T-helper 2 cell treated with Interferon-gamma antibody and Interleukin-4, amounts not matched to agents 5 μg/mL and 100 μg/mL, for 36 hours (primary cell): ENCODE results near the gene ACER3.
"Not testable (repeated sequence)": the region's sequence is repeated elsewhere in the genome, so short reads cannot be mapped to it uniquely, and the experiment has no call there.

ENCODE experiments used
- DNase-seq: peaks from one replicate; pipeline ENCODE4 v3.0.0; 2021; ENCODE audit warnings: low spot score
- H3K27ac Mint-ChIP-seq: one replicate; pipeline ENCODE4 v1.8.0; 2021; ENCODE audit warnings: mild to moderate bottlenecking, mixed read lengths
- H3K27me3 Mint-ChIP-seq: one replicate; pipeline ENCODE4 v1.8.0; 2021; ENCODE audit warnings: low read depth, mixed read lengths
- H3K36me3 Mint-ChIP-seq: one replicate; pipeline ENCODE4 v1.8.0; 2021; ENCODE audit warnings: low read depth, mixed read lengths
- H3K4me1 Mint-ChIP-seq: one replicate; pipeline ENCODE4 v1.8.0; 2021; ENCODE audit warnings: low read depth, mixed read lengths
- H3K4me3 Mint-ChIP-seq: one replicate; pipeline ENCODE4 v1.8.0; 2022; ENCODE audit warnings: mild to moderate bottlenecking, moderate library complexity, mixed read lengths
- H3K9me3 Mint-ChIP-seq: one replicate; pipeline ENCODE4 v1.8.0; 2021; ENCODE audit warnings: mixed read lengths

ACER3 gene

DNA sequence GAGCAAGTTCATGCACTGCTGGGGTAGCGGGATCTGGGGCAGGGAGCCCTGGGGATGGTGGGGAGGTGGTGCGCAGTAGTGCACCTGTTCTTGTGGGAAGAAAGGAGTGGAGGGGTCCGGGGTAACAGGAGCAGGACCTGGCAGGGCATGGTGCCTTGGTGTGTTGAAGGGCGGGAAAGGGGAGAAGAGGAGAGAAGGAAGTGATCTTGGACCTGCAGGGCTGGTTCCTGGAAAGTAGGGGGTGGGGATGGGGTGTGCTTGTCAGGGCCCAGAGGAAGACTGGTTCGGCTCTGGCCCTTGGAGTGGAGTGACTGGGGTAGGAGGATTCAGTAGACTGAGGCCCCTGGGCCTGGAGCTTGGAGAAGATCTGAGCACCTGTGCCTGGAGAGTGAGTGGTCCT, 195.2 kb downstream of the ACER3 start:
- H3K27me3 Mint-ChIP-seq = peaks cover 2% of the 10 kb centered on the region
- H3K36me3 Mint-ChIP-seq = no peaks in the 10 kb centered on the region
- H3K27ac Mint-ChIP-seq = no peak overlapping the region
- no peaks in the 10 kb centered on the region for H3K4me1 Mint-ChIP-seq
- DNase-seq = no peak
- H3K9me3 Mint-ChIP-seq = peaks cover 13% of the 10 kb centered on the region
- H3K4me3 Mint-ChIP-seq = no peak overlapping the region

DNA sequence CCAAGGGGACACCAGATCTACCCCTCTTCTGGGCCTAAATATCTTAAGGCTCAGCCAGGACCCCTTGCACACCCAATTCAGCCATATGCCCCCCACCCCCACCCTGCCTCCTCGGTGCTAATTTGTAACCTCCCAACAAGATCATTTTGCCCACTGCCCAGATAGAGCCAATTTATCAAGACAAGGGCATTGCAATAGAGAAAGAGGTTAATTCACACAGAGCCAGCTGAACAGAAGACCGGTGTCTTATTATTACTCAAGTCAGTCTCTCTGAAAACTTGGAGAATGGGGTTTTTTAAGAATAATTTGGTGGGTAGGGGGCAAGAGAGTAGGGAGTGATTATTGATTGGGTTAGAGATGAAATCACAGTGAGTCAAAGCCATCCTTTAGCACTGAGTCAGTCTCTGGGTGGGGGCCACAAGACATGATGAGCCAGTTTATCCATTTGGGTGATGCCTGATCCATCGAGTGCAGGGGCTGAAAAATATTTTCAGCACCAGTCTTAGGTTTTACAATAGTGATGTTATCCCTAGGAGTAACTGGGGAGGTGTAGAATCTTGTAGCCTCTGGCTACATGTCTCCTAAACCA, 196.2 kb downstream of the ACER3 start:
- Mint-ChIP-seq H3K4me1 (no peaks in the 10 kb centered on the region), H3K4me3 (no peak overlapping the region), H3K27ac (no peak overlapping the region), H3K27me3 (peaks cover 6% of the 10 kb centered on the region), H3K36me3 (no peaks in the 10 kb centered on the region), H3K9me3 (peaks cover 13% of the 10 kb centered on the region)
- DNase-seq = no peak

DNA sequence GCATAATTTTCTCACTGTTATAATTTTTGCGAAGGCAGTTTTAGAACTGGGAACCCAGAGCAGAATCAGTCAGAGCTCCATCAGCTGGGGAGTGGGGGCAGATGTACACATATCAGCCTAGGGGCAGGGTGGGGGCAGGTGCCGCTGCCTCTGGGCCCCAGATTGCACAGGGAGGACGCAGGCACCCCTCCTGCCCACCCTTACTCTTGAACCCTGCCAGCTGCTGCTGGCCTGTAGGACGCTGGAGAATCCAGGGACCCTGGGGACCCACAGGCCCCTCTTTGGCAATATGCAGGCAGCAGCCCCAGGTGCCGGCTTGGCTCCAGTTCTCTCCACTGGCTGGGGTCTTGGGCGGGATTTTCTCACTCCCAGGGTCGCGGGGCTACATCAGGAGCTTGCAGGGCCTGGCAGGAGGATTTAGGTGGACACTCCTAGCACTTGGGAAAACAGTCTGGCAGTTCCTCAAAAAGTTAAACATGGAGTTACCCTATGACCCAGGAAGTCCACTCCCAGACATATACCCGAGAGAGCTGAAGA, 197.3 kb downstream of the ACER3 start:
- no peaks in the 10 kb centered on the region for H3K36me3 Mint-ChIP-seq
- no peak for DNase-seq
- H3K9me3 Mint-ChIP-seq = peaks cover 13% of the 10 kb centered on the region
- peaks cover 6% of the 10 kb centered on the region for H3K27me3 Mint-ChIP-seq
- H3K4me3 Mint-ChIP-seq = no peak overlapping the region
- H3K4me1 Mint-ChIP-seq = no peaks in the 10 kb centered on the region
- H3K27ac Mint-ChIP-seq = no peak overlapping the region

DNA sequence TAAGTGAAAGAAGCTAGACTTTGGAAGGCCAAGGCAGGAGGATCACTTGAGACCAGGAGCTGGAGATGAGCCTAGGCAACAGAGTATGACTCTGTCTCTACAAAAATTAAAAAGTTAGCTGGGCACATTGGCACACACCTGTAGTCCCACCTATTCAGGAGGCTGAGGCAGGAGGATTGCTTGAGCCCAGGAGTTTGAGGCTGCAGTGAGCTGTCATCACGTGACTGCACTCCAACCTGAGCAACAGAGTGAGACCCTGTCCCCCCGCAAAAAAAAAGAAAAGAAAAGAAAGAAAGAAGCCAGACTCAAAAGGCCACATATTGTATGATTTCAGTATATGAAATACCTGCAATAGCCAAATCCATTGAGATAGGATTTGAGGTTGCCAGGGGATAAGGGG, 198.2 kb downstream of the ACER3 start:
- H3K4me1 Mint-ChIP-seq = no peaks in the 10 kb centered on the region
- H3K4me3 Mint-ChIP-seq = no peak overlapping the region
- no peak overlapping the region for H3K27ac Mint-ChIP-seq
- H3K9me3 Mint-ChIP-seq = peaks cover 13% of the 10 kb centered on the region
- no peaks in the 10 kb centered on the region for H3K36me3 Mint-ChIP-seq
- no peak for DNase-seq
- H3K27me3 Mint-ChIP-seq = peaks cover 9% of the 10 kb centered on the region

DNA sequence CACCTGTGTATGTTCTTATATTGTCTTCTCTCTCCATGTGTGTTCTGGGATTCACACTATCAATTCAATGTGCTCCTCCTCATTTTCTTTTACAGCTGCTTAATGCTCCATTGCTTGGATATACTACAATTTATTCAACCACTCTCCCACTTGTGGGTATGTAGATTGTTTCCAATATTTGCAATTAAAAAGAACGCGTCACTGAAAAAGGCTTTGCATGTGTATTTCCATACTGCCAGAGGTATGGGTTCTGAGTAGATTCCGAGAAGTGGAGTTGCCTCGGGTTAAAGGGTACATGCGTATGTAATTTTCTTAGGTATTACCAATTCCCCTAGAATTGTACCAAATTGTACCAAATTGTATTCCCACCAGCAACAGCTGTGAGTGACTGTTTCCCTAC, 199.1 kb downstream of the ACER3 start:
- Mint-ChIP-seq H3K4me1 (no peaks in the 10 kb centered on the region), H3K9me3 (peaks cover 10% of the 10 kb centered on the region), H3K27ac (no peak overlapping the region), H3K4me3 (no peak overlapping the region), H3K27me3 (peaks cover 11% of the 10 kb centered on the region), H3K36me3 (no peaks in the 10 kb centered on the region)
- DNase-seq = no peak

DNA sequence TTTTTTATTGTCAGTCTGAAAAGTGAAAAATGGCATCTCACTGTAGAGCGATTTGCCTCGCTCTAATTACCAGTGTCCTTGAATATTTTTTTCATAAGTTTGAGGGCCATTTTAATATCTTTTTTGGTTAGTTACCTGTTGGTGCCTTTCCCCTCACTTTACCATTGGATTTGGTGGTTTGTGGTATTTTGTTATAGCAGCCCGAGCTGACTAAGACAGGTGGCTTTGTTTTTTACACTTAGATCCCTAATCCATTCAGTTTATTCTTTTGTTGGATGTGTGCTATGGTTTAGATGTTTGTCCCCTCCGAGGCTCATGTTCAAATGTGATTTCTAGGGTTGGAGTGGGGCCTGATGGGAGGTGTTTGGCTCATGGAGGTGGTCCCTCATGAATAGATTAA, 199.5 kb downstream of the ACER3 start:
- H3K4me1 Mint-ChIP-seq = no peaks in the 10 kb centered on the region
- H3K4me3 Mint-ChIP-seq = no peak overlapping the region
- H3K9me3 Mint-ChIP-seq = peaks cover 5% of the 10 kb centered on the region
- no peak for DNase-seq
- H3K27me3 Mint-ChIP-seq = peaks cover 13% of the 10 kb centered on the region
- no peaks in the 10 kb centered on the region for H3K36me3 Mint-ChIP-seq
- no peak overlapping the region for H3K27ac Mint-ChIP-seq

DNA sequence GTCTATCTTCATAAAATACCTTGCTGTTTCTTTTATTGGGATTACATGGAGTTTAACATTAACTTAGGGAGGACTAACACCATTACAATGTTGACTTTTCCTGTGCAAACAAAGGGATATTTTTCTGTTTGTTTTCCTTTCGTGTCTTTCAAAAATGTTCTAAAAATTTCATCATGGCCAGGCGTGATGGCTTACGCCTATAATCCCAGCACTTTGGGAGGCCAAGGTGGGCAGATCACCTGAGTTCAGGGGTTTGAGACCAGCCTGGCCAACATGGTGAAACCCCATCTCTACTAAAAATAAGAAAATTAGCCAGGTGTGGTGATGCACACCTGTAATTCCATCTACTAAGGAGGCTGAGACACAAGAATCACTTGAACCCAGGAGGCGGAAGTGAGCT, 200.5 kb downstream of the ACER3 start:
- H3K9me3 Mint-ChIP-seq, H3K36me3 Mint-ChIP-seq, H3K27ac Mint-ChIP-seq, H3K4me3 Mint-ChIP-seq, DNase-seq, H3K4me1 Mint-ChIP-seq: not testable (repeated sequence)
- H3K27me3 Mint-ChIP-seq = peaks cover 16% of the 10 kb centered on the region

DNA sequence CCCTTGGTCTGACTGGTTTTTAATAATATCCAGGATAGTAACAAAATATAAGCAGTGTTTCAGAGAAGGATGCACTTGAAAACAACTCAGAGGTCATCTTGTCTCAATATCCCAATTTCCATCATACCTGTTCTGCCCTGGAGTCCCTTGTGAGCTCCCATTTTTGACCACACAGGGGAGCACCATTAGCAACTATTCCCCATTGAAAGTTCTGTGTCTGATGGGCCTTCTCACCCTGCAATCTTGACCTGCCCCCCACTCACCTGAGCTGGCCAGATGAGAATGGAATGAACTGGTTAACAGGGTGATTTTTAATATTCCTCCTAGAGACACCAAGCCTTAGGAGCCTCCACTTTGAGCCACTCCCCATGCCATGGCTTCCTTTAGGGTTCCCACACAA, 202.2 kb downstream of the ACER3 start:
- peaks cover 16% of the 10 kb centered on the region for H3K27me3 Mint-ChIP-seq
- no peak overlapping the region for H3K4me3 Mint-ChIP-seq
- no peaks in the 10 kb centered on the region for H3K9me3 Mint-ChIP-seq
- H3K27ac Mint-ChIP-seq = no peak overlapping the region
- H3K36me3 Mint-ChIP-seq = no peaks in the 10 kb centered on the region
- peaks cover 3% of the 10 kb centered on the region for H3K4me1 Mint-ChIP-seq
- no peak for DNase-seq

DNA sequence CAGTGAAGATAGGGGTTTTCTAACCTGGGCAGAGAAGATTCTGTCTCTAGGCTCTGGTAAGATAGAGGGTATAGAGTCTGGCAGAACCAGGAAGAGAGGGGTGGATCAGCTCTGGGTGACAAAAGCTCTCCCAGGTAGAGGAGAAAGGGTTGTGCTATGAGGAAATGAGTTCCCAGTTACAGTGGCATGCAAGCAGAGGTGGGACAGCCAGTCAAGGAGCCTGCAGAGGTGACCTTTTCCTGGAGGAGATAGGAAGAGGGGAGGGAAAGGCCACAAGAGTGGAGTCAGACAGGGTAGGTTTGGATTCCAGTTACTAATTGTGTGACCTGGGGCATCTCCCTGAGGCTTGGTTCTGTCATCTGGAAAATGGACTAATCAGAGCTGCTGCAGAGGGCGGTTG, 202.7 kb downstream of the ACER3 start:
- Mint-ChIP-seq H3K27me3 (peaks cover 16% of the 10 kb centered on the region), H3K9me3 (no peaks in the 10 kb centered on the region), H3K27ac (no peak overlapping the region), H3K4me1 (peaks cover 3% of the 10 kb centered on the region), H3K36me3 (no peaks in the 10 kb centered on the region), H3K4me3 (no peak overlapping the region)
- no peak for DNase-seq

DNA sequence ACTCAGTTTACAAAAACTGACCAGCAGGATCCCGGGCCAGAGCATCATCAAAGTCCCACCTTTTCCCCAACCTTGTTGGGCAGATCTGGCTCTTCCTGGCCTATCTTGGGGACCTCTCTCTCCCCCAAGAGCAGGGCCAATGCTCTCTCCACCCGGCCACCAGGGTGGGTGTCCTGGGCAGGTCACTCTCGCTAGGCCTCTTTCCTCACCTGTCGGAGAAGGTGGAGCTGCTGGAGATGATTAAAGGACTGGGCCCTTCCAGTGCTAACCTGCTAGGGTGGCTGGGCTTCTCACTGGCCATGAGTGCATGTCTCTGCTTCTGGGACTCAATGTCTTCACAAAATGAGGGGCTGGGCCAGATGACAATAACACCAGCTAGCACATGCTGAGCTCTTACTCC, 203.1 kb downstream of the ACER3 start:
- DNase-seq = no peak
- Mint-ChIP-seq H3K27ac (no peak overlapping the region), H3K27me3 (peaks cover 19% of the 10 kb centered on the region), H3K36me3 (no peaks in the 10 kb centered on the region), H3K9me3 (no peaks in the 10 kb centered on the region), H3K4me3 (no peak overlapping the region), H3K4me1 (peaks cover 3% of the 10 kb centered on the region)

DNA sequence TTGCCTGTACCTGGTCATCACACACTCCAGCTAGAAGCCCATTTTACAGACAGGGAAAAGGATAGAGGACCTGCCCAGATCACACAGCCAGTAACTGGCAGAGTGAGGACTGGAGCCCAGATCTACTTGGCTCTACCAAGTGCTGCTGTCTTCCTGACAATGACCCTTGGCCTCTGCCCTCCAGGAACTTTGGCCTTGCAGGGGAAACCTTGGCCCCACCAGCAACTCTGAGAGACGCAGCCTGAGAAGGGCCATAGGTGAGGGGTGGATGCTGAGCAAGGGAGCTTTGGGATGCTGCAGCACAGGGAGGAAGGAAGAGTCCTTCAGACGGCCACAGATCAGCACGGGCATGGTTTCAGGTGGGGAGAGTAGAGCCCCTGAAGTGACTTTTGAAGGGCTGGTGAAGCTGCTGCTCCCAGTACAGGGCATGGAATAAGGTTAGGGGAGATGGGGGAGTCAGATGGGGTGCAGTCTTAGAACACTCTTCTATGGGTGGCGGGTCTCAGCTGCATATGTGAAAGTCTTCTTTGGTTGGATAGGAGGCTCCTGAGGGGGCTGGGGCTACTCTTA, 204.0 kb downstream of the ACER3 start:
- Mint-ChIP-seq H3K4me1 (peaks cover 3% of the 10 kb centered on the region), H3K4me3 (no peak overlapping the region), H3K27me3 (peaks cover 24% of the 10 kb centered on the region), H3K36me3 (no peaks in the 10 kb centered on the region), H3K9me3 (no peaks in the 10 kb centered on the region), H3K27ac (no peak overlapping the region)
- DNase-seq = no peak

DNA sequence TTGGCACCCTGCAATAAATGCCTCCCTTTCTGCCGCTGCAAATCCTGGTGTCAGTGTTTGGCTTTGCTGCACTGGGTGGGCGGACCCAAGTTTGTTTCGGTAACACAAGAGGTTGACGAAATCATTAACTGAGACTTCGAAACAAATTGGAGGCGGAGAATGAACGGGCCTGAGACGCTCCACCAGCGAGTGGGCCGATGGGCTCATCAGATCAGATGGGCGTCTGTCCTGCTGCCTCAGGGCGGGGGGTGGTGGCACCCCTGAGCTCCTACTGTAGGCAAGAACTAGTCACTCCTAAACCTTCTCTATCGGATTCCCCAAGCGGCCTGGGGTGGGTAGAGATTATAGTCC, 205.1 kb downstream of the ACER3 start:
- H3K36me3 Mint-ChIP-seq = no peaks in the 10 kb centered on the region
- DNase-seq = no peak
- peaks cover 5% of the 10 kb centered on the region for H3K4me1 Mint-ChIP-seq
- H3K4me3 Mint-ChIP-seq = peak overlapping the region; percentile 88
- H3K27ac Mint-ChIP-seq = no peak overlapping the region
- no peaks in the 10 kb centered on the region for H3K9me3 Mint-ChIP-seq
- H3K27me3 Mint-ChIP-seq = peaks cover 26% of the 10 kb centered on the region

DNA sequence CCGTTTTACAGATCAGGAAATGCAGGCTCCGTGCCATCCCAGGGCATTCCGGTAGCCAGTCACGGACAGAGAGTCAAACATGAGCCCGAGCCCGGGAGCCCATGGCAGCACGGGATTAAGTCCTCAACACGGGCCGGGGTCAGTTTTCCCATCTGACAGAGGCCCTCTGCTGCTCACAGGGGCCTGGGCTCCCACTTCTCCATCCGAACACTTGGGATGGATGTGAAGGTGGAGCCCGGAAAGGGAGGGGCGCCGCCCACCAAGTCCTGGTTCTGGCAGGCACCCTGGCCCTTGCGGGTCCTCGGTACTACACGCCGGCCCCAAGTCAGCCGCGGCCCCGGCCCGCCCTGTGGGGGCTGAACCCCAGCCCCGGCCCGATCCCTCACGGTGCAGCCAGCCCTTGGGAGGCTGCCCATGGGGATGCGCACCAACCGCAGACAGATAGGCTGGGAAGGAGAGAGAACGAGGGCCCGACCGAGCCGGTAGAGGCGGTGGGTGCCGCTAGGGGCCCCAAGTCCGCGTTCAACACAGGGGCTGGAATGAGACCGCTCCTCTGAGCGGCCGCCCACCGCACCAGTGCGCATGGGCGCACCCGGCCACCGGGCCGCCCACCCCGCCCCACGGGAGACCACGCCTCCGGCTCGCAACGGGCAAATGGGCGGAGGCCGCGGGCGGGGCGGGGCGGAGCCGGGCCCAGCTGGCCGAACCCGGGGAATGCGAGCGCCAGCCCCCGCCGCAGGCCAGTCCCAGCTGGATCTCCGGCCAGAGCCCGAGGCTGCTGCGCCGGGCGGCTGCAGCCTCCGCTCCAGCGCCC, 205.7 kb downstream of the ACER3 start, which contains the start of gene CAPN5:
Gene CAPN5, plus strand, starts transcription at position 743 of the 814 bp plus-strand sequence. CDS start 17,916 bp downstream, outside the sequence.
- H3K9me3 Mint-ChIP-seq = no peaks in the 10 kb centered on the region
- peaks cover 5% of the 10 kb centered on the region for H3K4me1 Mint-ChIP-seq
- H3K27ac Mint-ChIP-seq = no peak within 1 kb of the TSS
- peak; percentile 87 for DNase-seq
- H3K36me3 Mint-ChIP-seq = no peaks in the 10 kb centered on the region
- H3K27me3 Mint-ChIP-seq = peaks cover 22% of the 10 kb centered on the region
- H3K4me3 Mint-ChIP-seq = peak within 1 kb of the TSS; percentile 88

DNA sequence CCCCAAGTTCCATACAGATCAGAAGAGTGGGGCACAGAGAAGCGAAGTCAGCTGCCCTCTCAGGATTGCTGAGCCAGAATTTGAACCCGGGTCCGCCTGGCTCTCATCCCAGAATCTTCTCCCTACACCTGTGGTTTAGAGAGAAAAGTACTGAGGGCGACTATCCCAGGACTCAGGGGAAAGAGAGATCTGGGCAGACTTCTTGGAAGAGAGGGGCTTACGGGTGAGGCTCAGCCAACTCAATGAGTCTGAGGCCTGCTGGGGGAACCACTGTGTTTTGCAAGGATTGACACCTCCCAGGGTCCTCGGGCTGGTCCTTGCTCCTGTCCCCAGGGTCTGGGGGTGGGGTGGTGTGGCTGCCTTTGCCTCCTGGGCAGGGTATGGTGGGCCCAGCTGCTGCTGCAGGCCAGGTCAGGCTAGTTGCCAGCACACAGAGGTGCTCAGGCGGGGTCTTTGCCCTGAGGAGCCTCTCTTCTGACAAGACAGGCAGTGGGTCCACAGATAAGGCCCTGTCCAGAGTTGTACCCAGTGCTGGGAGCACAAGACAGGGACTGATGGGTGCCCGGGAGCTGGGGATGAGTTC, 207.2 kb downstream of the ACER3 start:
- Mint-ChIP-seq H3K27me3 (peaks cover 22% of the 10 kb centered on the region), H3K9me3 (no peaks in the 10 kb centered on the region), H3K27ac (no peak overlapping the region), H3K4me3 (peak overlapping the region; percentile 61), H3K36me3 (no peaks in the 10 kb centered on the region), H3K4me1 (peaks cover 16% of the 10 kb centered on the region)
- DNase-seq = no peak
